Left lung (tissue), 10 donors: Measurements from ENCODE around the gene THBS4. TPM values are rescaled to one million over a fixed set of nuclear protein-coding genes. Genes with fewer than 3 reads are reported as not detected.

Source experiments
- ATAC-seq: fragments of 200-7000 bp; cut with Tn5 transposase; one replicate; pipeline ENCODE4 v1.9.1; 2020; ENCODE audit warnings: moderate library complexity
- DNase-seq, 4 donors: peaks; one replicate each; pipeline ENCODE4 v3.0.0-alpha.2; 2013 to 2020
- H3K27ac ChIP-seq, 2 donors: fragments of 200-600 bp; sonication (generic) in 1 of 2; one replicate each; pipeline versions ENCODE4 v1.5.0 to v1.8.0; 2020 to 2021
- H3K27me3 ChIP-seq, 2 donors: fragments of 200-600 bp; sonication (generic) in 1 of 2; one replicate each; pipeline versions ENCODE4 v1.5.0 to v1.8.0; 2020 to 2021
- H3K36me3 ChIP-seq, 2 donors: fragments of 200-600 bp; sonication (generic) in 1 of 2; one replicate each; pipeline versions ENCODE4 v1.5.0 to v1.8.0; 2020 to 2021
- H3K4me1 ChIP-seq, 2 donors: fragments of 200-600 bp; one replicate each; pipeline ENCODE4 v1.8.0; 2021
- H3K4me3 ChIP-seq, 2 donors: fragments of 200-600 bp; sonication (generic) in 1 of 2; one replicate each; pipeline versions ENCODE4 v1.5.0 to v1.8.0; 2020 to 2021; ENCODE audit warnings: mild to moderate bottlenecking in 1 of 2
- H3K9me3 ChIP-seq, 2 donors: fragments of 200-600 bp; sonication (generic) in 1 of 2; one replicate each; pipeline versions ENCODE4 v1.5.0 to v1.8.0; 2020 to 2021
- CTCF ChIP-seq, 2 donors: fragments of 200-600 bp; sonication (generic) in 1 of 2; IDR thresholded peaks; one replicate each; pipeline versions ENCODE4 v1.5.0 to v1.8.0; 2021; ENCODE audit warnings: antibody characterized with exemption in 2 of 2
- intact Hi-C, 2 donors: fragments of 100-400 bp; cut with DNase I; formaldehyde crosslinking; loops; one replicate each; pipeline versions ENCODE4 v1.11.2 to v1.14.2; 2022
- polyA plus RNA-seq, 6 donors: library from polyadenylated mRNA; unstranded; fragments of 120-200 nt; gene quantifications; one replicate each; pipeline ENCODE4 v1.2.1, GENCODE V29; 2013; ENCODE audit not compliant: insufficient read length in 6 of 6
- total RNA-seq, 2 donors: library from RNA; stranded (reverse); fragmentation: NEBNext Ultra II Directional; extraction: Animal tissue kit (Norgen Biotek cat#: 25700); gene quantifications; one replicate each; pipeline ENCODE4 v1.2.1, GENCODE V29; 2021
- donor health status: DM: no; HTN: yes; CAD: no.
- donor health status: DM: no; HTN: no; CAD: no.

Gene THBS4
- total and polyA plus RNA-seq, 8 donors: 3.3 to 11.5 (median 5.9) TPM

- Histone ChIP-seq H3K9me3 (no peaks in the 10 kb centered on the region), H3K4me1 (no peaks in the 10 kb centered on the region), H3K27ac (no peak overlapping the region), H3K36me3 (no peaks in the 10 kb centered on the region), H3K27me3 (peaks cover 6 to 12% of the 10 kb centered on the region in 2 donors), H3K4me3 (no peak overlapping the region)
- intact Hi-C loops: no loop called here
- no peak for TF ChIP-seq CTCF (IDR thresholded peaks at IDR 0.05)
- ATAC-seq: no peak
- no peak for DNase-seq
Measured at GRCh38 chr5:80042330-80042729, 7.2 kb downstream of the THBS4 start.

GRCh38 chr5:80043187-80043586, 8.0 kb downstream of the THBS4 start:
- DNase-seq: no peak
- Histone ChIP-seq H3K27ac (no peak overlapping the region), H3K9me3 (no peaks in the 10 kb centered on the region), H3K27me3 (peaks cover 0 to 4% of the 10 kb centered on the region in 2 donors), H3K36me3 (no peaks in the 10 kb centered on the region), H3K4me1 (no peaks in the 10 kb centered on the region), H3K4me3 (no peak overlapping the region)
- TF ChIP-seq CTCF (IDR thresholded peaks at IDR 0.05): no peak
- no peak for ATAC-seq
- intact Hi-C loops: no loop called here

- Histone ChIP-seq H3K27me3 (no peaks in the 10 kb centered on the region), H3K9me3 (no peaks in the 10 kb centered on the region), H3K4me1 (no peaks in the 10 kb centered on the region), H3K36me3 (no peaks in the 10 kb centered on the region), H3K4me3 (no peak overlapping the region), H3K27ac (no peak overlapping the region)
- no peak for ATAC-seq
- intact Hi-C loops: no loop called here
- no peak for TF ChIP-seq CTCF (IDR thresholded peaks at IDR 0.05)
- DNase-seq: no peak
Measured at GRCh38 chr5:80048084-80048780, 13.1 kb downstream of the THBS4 start.

- intact Hi-C loops: no loop called here
- DNase-seq (no peak), ATAC-seq (no peak)
- Histone ChIP-seq H3K27ac (no peak overlapping the region), H3K4me3 (no peak overlapping the region), H3K27me3 (no peaks in the 10 kb centered on the region), H3K4me1 (no peaks in the 10 kb centered on the region), H3K9me3 (no peaks in the 10 kb centered on the region), H3K36me3 (no peaks in the 10 kb centered on the region)
- no peak for TF ChIP-seq CTCF (IDR thresholded peaks at IDR 0.05)
Measured at GRCh38 chr5:80052464-80052863, 17.3 kb downstream of the THBS4 start.

- Histone ChIP-seq H3K27ac (no peak overlapping the region), H3K4me3 (no peak overlapping the region), H3K36me3 (no peaks in the 10 kb centered on the region), H3K9me3 (no peaks in the 10 kb centered on the region), H3K4me1 (no peaks in the 10 kb centered on the region), H3K27me3 (no peaks in the 10 kb centered on the region)
- TF ChIP-seq CTCF (IDR thresholded peaks at IDR 0.05): no peak
- ATAC-seq (no peak), DNase-seq (no peak)
- intact Hi-C loops: no loop called here
Measured at GRCh38 chr5:80054682-80055081, 19.5 kb downstream of the THBS4 start.
